Measurements from ENCODE around the gene RHOH. TPM values are rescaled to one million over a fixed set of nuclear protein-coding genes. Genes with fewer than 3 reads are reported as not detected.
"Not testable (repeated sequence)": the region's sequence is repeated elsewhere in the genome, so short reads cannot be mapped to it uniquely, and the experiment has no call there.

RHOH gene
- total RNA-seq, 1 donor from 2014 or later, result not detected

GRCh38 chr4:40283413-40283812 is 86.6 kb downstream of the RHOH start:
- Mint-ChIP-seq H3K9me3 (ENCODE audit: unreplicated experiment) (no peaks in the 10 kb centered on the region), H3K27ac (ENCODE audit: unreplicated experiment) (no peak overlapping the region), H3K4me1 (ENCODE audit: unreplicated experiment) (no peaks in the 10 kb centered on the region)

GRCh38 chr4:40283968-40284367 is 87.1 kb downstream of the RHOH start:
- H3K36me3 Mint-ChIP-seq (ENCODE audit: unreplicated experiment), result no peaks in the 10 kb centered on the region
- H3K4me3 Mint-ChIP-seq (ENCODE audit: unreplicated experiment), result no peak overlapping the region
- no peak overlapping the region for H3K27ac Mint-ChIP-seq (ENCODE audit: unreplicated experiment)
- no peak for TF ChIP-seq CTCF (IDR thresholded peaks at IDR 0.05)
- DNase-seq (ENCODE audit: extremely low spot score, unreplicated experiment), result no peak
- no peaks in the 10 kb centered on the region for H3K4me1 Mint-ChIP-seq (ENCODE audit: unreplicated experiment)
- peaks cover 5% of the 10 kb centered on the region for H3K27me3 Mint-ChIP-seq (ENCODE audit: unreplicated experiment)
- H3K9me3 Mint-ChIP-seq (ENCODE audit: unreplicated experiment), result no peaks in the 10 kb centered on the region

More at GRCh38 chr4:40283413-40283812, 86.6 kb downstream of the RHOH start:
- no peak for TF ChIP-seq CTCF (IDR thresholded peaks at IDR 0.05)
- DNase-seq (ENCODE audit: extremely low spot score, unreplicated experiment), result no peak
- Mint-ChIP-seq H3K27me3 (ENCODE audit: unreplicated experiment) (peaks cover 5% of the 10 kb centered on the region), H3K4me3 (ENCODE audit: unreplicated experiment) (no peak overlapping the region), H3K36me3 (ENCODE audit: unreplicated experiment) (no peaks in the 10 kb centered on the region)

- TF ChIP-seq CTCF (IDR thresholded peaks at IDR 0.05), result no peak
- no peaks in the 10 kb centered on the region for H3K36me3 Mint-ChIP-seq (ENCODE audit: unreplicated experiment)
- H3K4me1 Mint-ChIP-seq (ENCODE audit: unreplicated experiment), result no peaks in the 10 kb centered on the region
- no peak overlapping the region for H3K4me3 Mint-ChIP-seq (ENCODE audit: unreplicated experiment)
- no peak for DNase-seq (ENCODE audit: extremely low spot score, unreplicated experiment)
- no peaks in the 10 kb centered on the region for H3K9me3 Mint-ChIP-seq (ENCODE audit: unreplicated experiment)
- H3K27me3 Mint-ChIP-seq (ENCODE audit: unreplicated experiment), result peaks cover 11% of the 10 kb centered on the region
- H3K27ac Mint-ChIP-seq (ENCODE audit: unreplicated experiment), result no peak overlapping the region
These were observed 88.9 kb downstream of the RHOH start for GRCh38 chr4:40285692-40286091.

- Mint-ChIP-seq H3K36me3 (ENCODE audit: unreplicated experiment) (no peaks in the 10 kb centered on the region), H3K4me1 (ENCODE audit: unreplicated experiment) (no peaks in the 10 kb centered on the region), H3K27ac (ENCODE audit: unreplicated experiment) (no peak overlapping the region), H3K27me3 (ENCODE audit: unreplicated experiment) (peaks cover 14% of the 10 kb centered on the region), H3K4me3 (ENCODE audit: unreplicated experiment) (no peak overlapping the region), H3K9me3 (ENCODE audit: unreplicated experiment) (no peaks in the 10 kb centered on the region)
- DNase-seq (ENCODE audit: extremely low spot score, unreplicated experiment), result no peak
- no peak for TF ChIP-seq CTCF (IDR thresholded peaks at IDR 0.05)
These were observed 91.7 kb downstream of the RHOH start for GRCh38 chr4:40288566-40288965.

GRCh38 chr4:40289366-40290188 is 92.7 kb downstream of the RHOH start:
- no peak for DNase-seq (ENCODE audit: extremely low spot score, unreplicated experiment)
- no peaks in the 10 kb centered on the region for H3K36me3 Mint-ChIP-seq (ENCODE audit: unreplicated experiment)
- H3K4me1 Mint-ChIP-seq (ENCODE audit: unreplicated experiment), result no peaks in the 10 kb centered on the region
- no peak overlapping the region for H3K4me3 Mint-ChIP-seq (ENCODE audit: unreplicated experiment)
- H3K9me3 Mint-ChIP-seq (ENCODE audit: unreplicated experiment), result no peaks in the 10 kb centered on the region
- no peak overlapping the region for H3K27ac Mint-ChIP-seq (ENCODE audit: unreplicated experiment)
- H3K27me3 Mint-ChIP-seq (ENCODE audit: unreplicated experiment), result peaks cover 13% of the 10 kb centered on the region
- no peak for TF ChIP-seq CTCF (IDR thresholded peaks at IDR 0.05)

GRCh38 chr4:40290611-40291186 is 93.9 kb downstream of the RHOH start:
- DNase-seq (ENCODE audit: extremely low spot score, unreplicated experiment); H3K4me1 Mint-ChIP-seq (ENCODE audit: unreplicated experiment); H3K4me3 Mint-ChIP-seq (ENCODE audit: unreplicated experiment); H3K36me3 Mint-ChIP-seq (ENCODE audit: unreplicated experiment); H3K27ac Mint-ChIP-seq (ENCODE audit: unreplicated experiment); H3K9me3 Mint-ChIP-seq (ENCODE audit: unreplicated experiment): not testable (repeated sequence)
- H3K27me3 Mint-ChIP-seq (ENCODE audit: unreplicated experiment), result peaks cover 12% of the 10 kb centered on the region
